ENCODE measurements around the gene AMPD1.

AMPD1 gene

DNA sequence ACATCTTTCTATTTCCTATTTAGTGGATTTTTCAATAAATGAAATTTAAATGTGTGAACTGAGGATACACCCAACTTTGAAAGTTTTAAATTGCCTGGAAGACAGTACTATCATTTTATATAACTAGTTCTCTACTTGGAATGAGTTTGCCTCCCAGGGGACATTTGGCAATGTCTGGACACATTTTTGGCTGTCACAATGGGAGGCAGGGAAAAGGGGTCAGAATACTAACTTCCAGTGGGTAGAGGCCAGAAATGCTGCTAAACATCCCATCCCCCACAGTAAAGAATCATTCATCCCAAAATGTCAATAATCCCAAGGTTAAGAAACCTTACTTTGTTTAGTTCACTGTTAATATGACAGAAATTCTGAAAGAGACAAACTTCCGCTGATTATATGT, 34.4 kb upstream of the AMPD1 start:
- no peaks in the 10 kb centered on the region for H3K27me3 Mint-ChIP-seq (ENCODE audit: low read depth)
- peaks cover 82% of the 10 kb centered on the region for H3K36me3 Mint-ChIP-seq (ENCODE audit: low read depth)

DNA sequence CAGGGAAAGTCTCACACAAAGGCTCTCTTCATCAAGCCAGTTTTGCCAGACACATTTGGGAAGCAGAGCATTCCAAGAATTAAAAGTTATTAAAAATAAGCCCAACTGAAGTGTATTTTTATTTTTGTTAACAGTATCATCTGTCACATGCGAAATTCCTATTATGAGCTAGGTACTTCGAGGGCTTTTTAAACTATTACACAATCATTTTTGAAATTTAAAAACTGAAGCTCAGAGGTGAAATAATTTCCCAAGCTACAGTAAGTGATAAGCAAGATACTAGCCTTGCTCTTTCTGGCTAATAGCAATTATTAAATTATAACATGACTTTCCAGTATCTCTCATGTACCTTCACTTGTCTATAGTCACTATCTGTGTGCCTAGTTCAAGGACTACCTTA, 33.2 kb upstream of the AMPD1 start:
- H3K27ac Mint-ChIP-seq: no peak overlapping the region
- TF ChIP-seq, protein P1, sequence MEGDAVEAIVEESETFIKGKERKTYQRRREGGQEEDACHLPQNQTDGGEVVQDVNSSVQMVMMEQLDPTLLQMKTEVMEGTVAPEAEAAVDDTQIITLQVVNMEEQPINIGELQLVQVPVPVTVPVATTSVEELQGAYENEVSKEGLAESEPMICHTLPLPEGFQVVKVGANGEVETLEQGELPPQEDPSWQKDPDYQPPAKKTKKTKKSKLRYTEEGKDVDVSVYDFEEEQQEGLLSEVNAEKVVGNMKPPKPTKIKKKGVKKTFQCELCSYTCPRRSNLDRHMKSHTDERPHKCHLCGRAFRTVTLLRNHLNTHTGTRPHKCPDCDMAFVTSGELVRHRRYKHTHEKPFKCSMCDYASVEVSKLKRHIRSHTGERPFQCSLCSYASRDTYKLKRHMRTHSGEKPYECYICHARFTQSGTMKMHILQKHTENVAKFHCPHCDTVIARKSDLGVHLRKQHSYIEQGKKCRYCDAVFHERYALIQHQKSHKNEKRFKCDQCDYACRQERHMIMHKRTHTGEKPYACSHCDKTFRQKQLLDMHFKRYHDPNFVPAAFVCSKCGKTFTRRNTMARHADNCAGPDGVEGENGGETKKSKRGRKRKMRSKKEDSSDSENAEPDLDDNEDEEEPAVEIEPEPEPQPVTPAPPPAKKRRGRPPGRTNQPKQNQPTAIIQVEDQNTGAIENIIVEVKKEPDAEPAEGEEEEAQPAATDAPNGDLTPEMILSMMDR (IDR thresholded peaks at IDR 0.05; ENCODE audit: unreplicated experiment in 3 of 3): no peak
- peaks cover 82% of the 10 kb centered on the region for H3K36me3 Mint-ChIP-seq (ENCODE audit: low read depth)
- H3K9me3 Mint-ChIP-seq: no peaks in the 10 kb centered on the region
- no peak overlapping the region for H3K4me3 Mint-ChIP-seq
- peaks cover 6% of the 10 kb centered on the region for H3K4me1 Mint-ChIP-seq
- H3K27me3 Mint-ChIP-seq (ENCODE audit: low read depth): no peaks in the 10 kb centered on the region

More for the DNA sequence above, 34.4 kb upstream of the AMPD1 start:
- Mint-ChIP-seq H3K4me3 (no peak overlapping the region), H3K9me3 (no peaks in the 10 kb centered on the region), H3K4me1 (no peaks in the 10 kb centered on the region), H3K27ac (no peak overlapping the region)
- TF ChIP-seq, protein P1 (IDR thresholded peaks at IDR 0.05; ENCODE audit: unreplicated experiment in 3 of 3): no peak

DNA sequence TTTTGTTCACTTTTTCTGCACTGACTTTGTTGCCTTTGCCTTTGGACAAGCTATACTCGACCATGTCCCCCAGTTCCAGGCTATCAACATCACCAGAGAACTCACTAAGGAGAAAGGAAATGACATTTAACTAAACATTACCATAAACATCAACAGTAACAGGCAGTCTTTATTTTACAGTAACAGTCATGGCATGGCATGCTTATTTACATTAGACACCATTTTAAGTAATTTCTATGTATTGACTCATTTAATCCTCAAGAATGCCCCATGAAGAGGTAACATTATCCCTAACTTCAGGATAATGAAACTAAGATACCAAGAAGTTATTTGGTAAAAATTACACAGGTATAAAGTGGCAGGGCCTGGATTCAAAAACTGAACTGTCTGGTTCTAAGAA, 29.9 kb upstream of the AMPD1 start:
- Mint-ChIP-seq H3K36me3 (ENCODE audit: low read depth) (peaks cover 87% of the 10 kb centered on the region), H3K4me3 (no peak overlapping the region), H3K27ac (no peak overlapping the region), H3K27me3 (ENCODE audit: low read depth) (no peaks in the 10 kb centered on the region), H3K9me3 (no peaks in the 10 kb centered on the region), H3K4me1 (peaks cover 6% of the 10 kb centered on the region)
- TF ChIP-seq, protein P1 (IDR thresholded peaks at IDR 0.05; ENCODE audit: unreplicated experiment in 3 of 3): no peak

DNA sequence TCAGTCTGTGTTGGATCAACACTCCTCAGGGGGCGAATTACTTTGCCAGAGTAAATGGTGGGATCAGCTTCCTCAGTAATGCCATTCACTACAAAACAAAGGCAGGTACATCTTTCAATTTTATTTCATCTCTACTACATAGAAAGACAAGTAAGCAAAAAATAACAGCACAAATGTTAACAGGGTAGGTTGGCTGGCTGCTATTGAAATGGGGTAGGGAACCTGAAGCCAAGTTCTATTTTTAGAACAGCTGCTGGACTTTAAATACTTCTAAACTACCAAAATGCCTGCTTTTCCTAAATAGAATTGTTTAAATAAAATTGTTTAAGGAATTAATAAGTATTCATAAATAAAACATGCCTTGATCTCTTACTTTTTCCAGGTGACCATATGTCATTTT, 28.6 kb upstream of the AMPD1 start:
- Mint-ChIP-seq H3K27me3 (ENCODE audit: low read depth) (no peaks in the 10 kb centered on the region), H3K36me3 (ENCODE audit: low read depth) (peaks cover 89% of the 10 kb centered on the region), H3K4me1 (peaks cover 6% of the 10 kb centered on the region), H3K27ac (no peak overlapping the region), H3K9me3 (no peaks in the 10 kb centered on the region), H3K4me3 (no peak overlapping the region)
- TF ChIP-seq, protein P1 (IDR thresholded peaks at IDR 0.05; ENCODE audit: unreplicated experiment in 3 of 3): no peak

DNA sequence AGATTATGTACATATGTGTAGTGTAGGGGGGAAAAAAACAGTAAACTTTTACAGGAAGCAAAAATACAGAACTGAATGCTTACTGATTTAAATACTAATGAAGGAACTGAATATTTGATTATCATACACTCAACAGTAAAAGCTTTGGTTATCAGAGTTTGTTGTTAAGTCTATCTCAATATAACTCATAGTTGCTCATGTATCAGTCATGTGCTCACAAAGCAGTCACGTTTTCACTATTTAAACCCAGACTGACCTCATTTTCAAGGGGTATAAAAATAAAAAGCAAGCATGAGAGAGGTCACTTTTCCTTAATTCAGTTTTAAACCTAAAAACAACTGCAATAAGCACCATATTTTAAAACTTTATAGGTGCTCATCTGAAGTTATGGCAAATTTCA, 28.1 kb upstream of the AMPD1 start:
- TF ChIP-seq, protein P1 (IDR thresholded peaks at IDR 0.05; ENCODE audit: unreplicated experiment in 3 of 3): no peak

DNA sequence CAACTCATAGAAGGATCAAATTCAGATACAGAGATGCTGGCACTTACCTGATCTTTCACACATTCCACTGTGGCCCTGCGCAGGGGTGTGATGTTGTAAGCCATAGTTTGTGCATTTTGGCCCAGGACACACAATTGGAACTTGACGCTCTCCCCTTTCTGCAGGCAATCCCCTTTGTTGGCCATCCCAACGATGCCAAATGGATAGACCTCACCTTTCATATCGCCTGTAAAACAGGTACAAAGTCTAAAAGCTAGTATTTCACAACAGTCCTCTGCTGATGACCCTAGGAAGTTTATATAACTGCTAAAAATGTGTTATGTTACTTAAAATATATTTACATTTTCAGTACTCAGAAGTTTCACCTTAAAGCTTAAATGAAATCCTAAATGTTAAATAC, 25.1 kb upstream of the AMPD1 start:
- Mint-ChIP-seq H3K9me3 (no peaks in the 10 kb centered on the region), H3K27ac (no peak overlapping the region), H3K4me1 (peaks cover 22% of the 10 kb centered on the region), H3K36me3 (ENCODE audit: low read depth) (peaks cover 86% of the 10 kb centered on the region), H3K27me3 (ENCODE audit: low read depth) (no peaks in the 10 kb centered on the region), H3K4me3 (peak overlapping the region in 1 of 3 experiments; percentile 2)
- TF ChIP-seq, protein P1 (IDR thresholded peaks at IDR 0.05; ENCODE audit: unreplicated experiment in 3 of 3): no peak

More for the DNA sequence above, 28.1 kb upstream of the AMPD1 start:
- H3K4me3 Mint-ChIP-seq: no peak overlapping the region
- H3K27ac Mint-ChIP-seq: no peak overlapping the region
- peaks cover 6% of the 10 kb centered on the region for H3K4me1 Mint-ChIP-seq
- H3K27me3 Mint-ChIP-seq (ENCODE audit: low read depth): no peaks in the 10 kb centered on the region
- H3K36me3 Mint-ChIP-seq (ENCODE audit: low read depth): peaks cover 90% of the 10 kb centered on the region
- H3K9me3 Mint-ChIP-seq: no peaks in the 10 kb centered on the region

All from nephron (organoid).